Tibial artery (tissue), 4 donors: Measurements from ENCODE around the gene BRCA2.

Source experiments
- DNase-seq, 2 donors: peaks; one replicate each; pipeline ENCODE4 v3.0.0-alpha.2; 2019
- H3K27ac ChIP-seq, 2 donors: fragments of 200-600 bp; sonication (generic) in 1 of 2; 1 replicate in 1 of 2; 2 replicates in 1 of 2; pipeline ENCODE4 v1.5.1; 2018 to 2019; ENCODE audit warnings: mild to moderate bottlenecking in 1 of 2
- H3K27me3 ChIP-seq, 2 donors: fragments of 200-600 bp; sonication (generic) in 1 of 2; one replicate each; pipeline versions ENCODE4 v1.5.1 to v1.6.0; 2016 to 2019
- H3K36me3 ChIP-seq, 3 donors: fragments of 200-600 bp; sonication (generic) in 2 of 3; one replicate each; pipeline ENCODE4 v1.5.1; 2016 to 2019; ENCODE audit warnings: mild to moderate bottlenecking in 2 of 3
- H3K4me1 ChIP-seq, 4 donors: fragments of 200-600 bp; sonication (generic) in 2 of 4; 1 replicate in 3 of 4; 2 replicates in 1 of 4; pipeline ENCODE4 v1.5.1; 2016 to 2019
- H3K4me3 ChIP-seq, 2 donors: fragments of 200-600 bp; sonication (generic) in 1 of 2; 1 replicate in 1 of 2; 2 replicates in 1 of 2; pipeline ENCODE4 v1.5.1; 2018 to 2019; ENCODE audit warnings: mild to moderate bottlenecking in 2 of 2
- H3K9me3 ChIP-seq, 3 donors: fragments of 200-600 bp; sonication (generic) in 1 of 3; one replicate each; pipeline ENCODE4 v1.5.1; 2016 to 2019
- intact Hi-C: fragments of 100-400 bp; cut with DNase I; formaldehyde crosslinking; loops from one replicate; pipeline ENCODE4 v1.15.0; 2023; ENCODE audit warnings: low total_unique reads
- TF ChIP-seq, protein P1 (sequence below), 2 experiments: fragments of 200-600 bp in 1 of 2; fragments of 450-650 bp in 1 of 2; IDR thresholded peaks; one replicate each; pipeline ENCODE4 v1.5.1; 2017 to 2019; ENCODE audit warnings: antibody characterized with exemption in 2 of 2, mild to moderate bottlenecking in 1 of 2, moderate library complexity in 1 of 2

BRCA2 gene

DNA sequence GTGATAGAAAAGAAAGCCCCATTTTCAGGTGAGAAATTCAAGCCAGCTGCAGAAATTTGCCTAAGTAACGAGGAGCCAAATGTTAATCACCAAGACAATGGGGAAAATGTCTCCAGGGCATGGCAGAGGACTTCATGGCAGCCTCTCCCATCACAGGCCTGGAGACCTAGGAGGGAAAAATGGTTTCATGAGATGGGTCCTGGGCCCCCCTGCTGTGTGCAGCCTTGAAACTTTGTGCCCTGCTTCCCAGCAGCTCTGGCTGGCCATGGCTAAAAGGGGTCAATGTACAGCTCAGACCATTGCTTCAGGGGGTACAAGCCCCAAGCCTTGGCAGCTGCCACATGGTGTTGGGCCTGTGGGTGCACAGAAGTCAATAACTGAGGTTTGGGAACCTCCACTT is 102.7 kb downstream of the BRCA2 start:
- H3K9me3 ChIP-seq, result no peaks in the 10 kb centered on the region
- peaks cover 0 to 11% (median 9%) of the 10 kb centered on the region in 3 donors for H3K36me3 ChIP-seq
- intact Hi-C loops, result no loop called here
- TF ChIP-seq, protein P1, sequence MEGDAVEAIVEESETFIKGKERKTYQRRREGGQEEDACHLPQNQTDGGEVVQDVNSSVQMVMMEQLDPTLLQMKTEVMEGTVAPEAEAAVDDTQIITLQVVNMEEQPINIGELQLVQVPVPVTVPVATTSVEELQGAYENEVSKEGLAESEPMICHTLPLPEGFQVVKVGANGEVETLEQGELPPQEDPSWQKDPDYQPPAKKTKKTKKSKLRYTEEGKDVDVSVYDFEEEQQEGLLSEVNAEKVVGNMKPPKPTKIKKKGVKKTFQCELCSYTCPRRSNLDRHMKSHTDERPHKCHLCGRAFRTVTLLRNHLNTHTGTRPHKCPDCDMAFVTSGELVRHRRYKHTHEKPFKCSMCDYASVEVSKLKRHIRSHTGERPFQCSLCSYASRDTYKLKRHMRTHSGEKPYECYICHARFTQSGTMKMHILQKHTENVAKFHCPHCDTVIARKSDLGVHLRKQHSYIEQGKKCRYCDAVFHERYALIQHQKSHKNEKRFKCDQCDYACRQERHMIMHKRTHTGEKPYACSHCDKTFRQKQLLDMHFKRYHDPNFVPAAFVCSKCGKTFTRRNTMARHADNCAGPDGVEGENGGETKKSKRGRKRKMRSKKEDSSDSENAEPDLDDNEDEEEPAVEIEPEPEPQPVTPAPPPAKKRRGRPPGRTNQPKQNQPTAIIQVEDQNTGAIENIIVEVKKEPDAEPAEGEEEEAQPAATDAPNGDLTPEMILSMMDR (IDR thresholded peaks at IDR 0.05), result no peak
- no peaks in the 10 kb centered on the region for H3K4me1 ChIP-seq
- H3K27ac ChIP-seq, result no peak overlapping the region
- DNase-seq, result no peak
- H3K4me3 ChIP-seq, result no peak overlapping the region
- no peaks in the 10 kb centered on the region for H3K27me3 ChIP-seq

DNA sequence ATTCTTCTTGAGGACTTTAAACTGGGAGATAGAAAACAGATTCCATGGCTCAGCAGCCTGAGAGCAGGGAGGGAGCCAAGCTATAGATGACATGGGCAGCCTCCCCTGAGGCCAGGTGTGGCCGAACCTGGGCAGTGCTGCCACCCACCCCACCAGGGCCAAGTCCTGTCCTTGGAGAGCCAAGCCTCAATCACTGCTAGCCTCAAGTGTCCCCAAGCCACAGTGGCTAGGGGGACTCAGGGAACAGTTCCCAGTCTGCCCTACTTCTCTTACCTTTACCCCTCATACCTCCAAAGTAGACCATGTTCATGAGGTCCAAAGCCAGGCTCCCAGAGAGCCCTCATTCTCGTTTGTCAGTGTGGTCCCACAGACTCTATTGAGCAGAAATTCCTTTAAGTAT is 104.6 kb downstream of the BRCA2 start:
- TF ChIP-seq, protein P1 (IDR thresholded peaks at IDR 0.05), result no peak
- no peaks in the 10 kb centered on the region for H3K9me3 ChIP-seq
- intact Hi-C loops, result no loop called here
- DNase-seq, result no peak
- H3K36me3 ChIP-seq, result peaks cover 0 to 17% (median 9%) of the 10 kb centered on the region in 3 donors
- no peaks in the 10 kb centered on the region for H3K27me3 ChIP-seq
- no peaks in the 10 kb centered on the region for H3K4me1 ChIP-seq
- H3K27ac ChIP-seq, result no peak overlapping the region
- H3K4me3 ChIP-seq, result no peak overlapping the region

DNA sequence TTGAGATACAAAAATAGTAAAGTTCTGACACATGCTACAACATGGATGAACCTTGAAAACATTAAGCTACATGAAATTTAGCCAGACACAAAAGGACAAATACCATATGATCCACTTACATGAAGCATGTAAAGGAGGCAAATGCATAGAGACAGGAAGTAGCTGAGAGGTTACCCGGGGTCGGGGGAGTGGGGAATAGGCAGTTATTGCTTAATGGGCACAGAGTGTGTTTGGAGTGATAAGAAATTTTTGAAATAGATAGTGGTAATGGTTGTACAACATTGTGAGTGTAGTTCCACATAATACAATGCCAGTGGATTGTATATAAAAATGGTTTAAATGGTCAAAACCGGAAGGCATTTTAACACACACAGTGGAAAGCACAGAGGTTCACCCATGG is 108.3 kb downstream of the BRCA2 start:
- intact Hi-C loops, result no loop called here
- peaks cover 0 to 18% (median 10%) of the 10 kb centered on the region in 4 donors for H3K4me1 ChIP-seq

DNA sequence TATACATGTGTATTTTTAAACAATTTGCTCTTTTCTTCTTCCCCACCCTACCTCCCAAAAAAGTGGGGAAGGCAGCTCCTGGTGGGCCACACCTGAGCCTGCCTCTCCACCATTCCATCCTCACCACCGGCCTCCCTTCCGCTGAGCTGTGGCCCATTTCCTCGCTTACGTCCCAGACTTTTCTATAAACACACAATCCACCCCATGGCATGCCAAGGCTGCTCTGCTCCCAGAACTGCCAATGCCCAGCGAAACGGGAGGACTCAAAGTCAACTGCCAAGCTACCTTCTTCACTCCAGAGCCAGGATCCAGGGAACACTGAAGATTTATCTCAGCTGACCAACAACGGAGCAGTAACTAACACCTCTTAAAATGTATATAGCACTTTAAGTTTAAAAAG is 109.8 kb downstream of the BRCA2 start:
- DNase-seq, result no peak
- Histone ChIP-seq H3K4me3 (no peak overlapping the region), H3K4me1 (peaks cover 0 to 25% (median 17%) of the 10 kb centered on the region in 4 donors), H3K27me3 (no peaks in the 10 kb centered on the region), H3K9me3 (no peaks in the 10 kb centered on the region), H3K27ac (no peak overlapping the region), H3K36me3 (peaks cover 0 to 6% (median 1%) of the 10 kb centered on the region in 3 donors)
- TF ChIP-seq, protein P1 (IDR thresholded peaks at IDR 0.05), result no peak
- intact Hi-C loops, result loop anchor here (5.0 kb wide), 1 partner anchor 112 kb away; the partner anchor contains the start of gene N4BP2L2

More for the DNA sequence above, 108.3 kb downstream of the BRCA2 start:
- DNase-seq, result no peak
- no peak overlapping the region for H3K4me3 ChIP-seq
- H3K27ac ChIP-seq, result no peak overlapping the region
- TF ChIP-seq, protein P1 (IDR thresholded peaks at IDR 0.05), result no peak
- no peaks in the 10 kb centered on the region for H3K9me3 ChIP-seq
- peaks cover 0 to 14% (median 9%) of the 10 kb centered on the region in 3 donors for H3K36me3 ChIP-seq
- H3K27me3 ChIP-seq, result no peaks in the 10 kb centered on the region

DNA sequence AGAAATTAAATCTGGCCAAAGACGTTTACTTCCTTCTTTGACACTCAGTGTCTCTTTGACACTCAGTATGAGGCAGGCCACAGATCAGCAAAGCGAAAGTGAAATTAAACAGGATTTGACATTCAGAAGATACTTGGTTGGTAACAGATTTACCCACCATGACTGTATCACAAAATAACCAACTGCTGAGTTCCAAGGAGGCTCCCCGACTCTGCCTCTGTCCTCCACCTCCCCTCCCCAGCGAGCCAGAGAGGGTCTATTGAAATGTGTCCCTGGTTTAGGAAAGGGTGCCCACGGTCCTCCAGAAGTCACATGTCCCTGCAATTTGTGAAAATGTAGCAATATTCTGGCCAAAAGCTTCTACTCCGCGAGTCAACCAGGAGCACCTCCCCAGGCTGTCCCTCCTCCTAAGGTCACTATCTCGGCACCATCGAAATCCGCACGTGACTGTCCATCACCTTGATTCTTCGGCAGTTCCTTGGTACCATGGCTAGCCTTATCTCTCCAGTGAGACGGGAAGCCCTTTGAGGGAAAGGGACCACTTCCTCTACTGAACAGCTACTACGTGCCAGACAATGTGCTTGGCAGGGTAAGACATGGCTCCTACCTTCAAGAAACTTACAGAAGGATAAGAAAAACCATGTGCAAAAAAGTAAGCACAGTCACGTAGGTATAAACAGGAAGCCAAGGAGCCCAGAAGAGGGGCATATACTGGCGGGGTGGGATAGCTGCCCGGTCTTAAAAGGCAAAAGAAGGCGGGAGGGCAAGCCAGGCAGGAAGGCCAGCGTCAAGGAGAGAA is 111.1 kb downstream of the BRCA2 start:
- Histone ChIP-seq H3K9me3 (no peaks in the 10 kb centered on the region), H3K4me3 (peak overlapping the region; percentile 76 to 81), H3K4me1 (peaks cover 0 to 25% (median 17%) of the 10 kb centered on the region in 4 donors), H3K27ac (peak overlapping the region; percentile 94 to 98), H3K27me3 (no peaks in the 10 kb centered on the region), H3K36me3 (peaks cover 0 to 6% (median 0%) of the 10 kb centered on the region in 3 donors)
- no peak for DNase-seq
- intact Hi-C loops, result loop anchor here (5.0 kb wide), 1 partner anchor 111 kb away; the partner anchor contains the start of gene N4BP2L2
- TF ChIP-seq, protein P1 (IDR thresholded peaks at IDR 0.05), result no peak
